DMS 273 treated with DMSO at 0.1 percent for 48 hours (cell line): Measurements from ENCODE around the gene ADAM11.

Source experiments
- DNase-seq: peaks from one replicate; lab custom pipeline; 2025; lab: John Stamatoyannopoulos, UW

The ADAM11 gene

DNA sequence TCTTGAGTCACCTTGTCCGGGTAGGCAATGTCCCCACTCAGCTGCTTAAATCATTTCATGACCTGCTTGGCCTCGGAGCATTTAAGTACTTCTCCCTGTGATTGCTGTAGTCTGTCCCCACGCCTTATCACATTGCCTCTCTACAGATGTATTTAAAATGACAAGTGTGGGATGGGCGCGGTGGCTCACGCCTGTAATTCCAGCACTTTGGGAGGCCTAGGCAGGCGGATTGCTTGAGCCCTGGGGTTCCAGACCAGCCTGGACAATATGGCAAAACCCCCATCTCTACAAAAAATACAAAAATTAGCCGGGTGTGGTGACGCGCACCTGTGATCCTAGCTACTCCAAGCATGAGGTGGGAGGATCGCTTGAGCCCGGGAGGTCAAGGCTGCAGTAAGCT is 72.6 kb downstream of the ADAM11 start:
- DNase-seq: no peak
